ENCODE measurements around the gene ZNF664. TPM values are rescaled to one million over a fixed set of nuclear protein-coding genes. Genes with fewer than 3 reads are reported as not detected.

ZNF664 gene
- total and polyA plus RNA-seq, 2 of the 8 experiments (the other 6 are each of a cell fraction or from before 2014, with no cell fraction given): 22.8 to 51.4 TPM

DNA sequence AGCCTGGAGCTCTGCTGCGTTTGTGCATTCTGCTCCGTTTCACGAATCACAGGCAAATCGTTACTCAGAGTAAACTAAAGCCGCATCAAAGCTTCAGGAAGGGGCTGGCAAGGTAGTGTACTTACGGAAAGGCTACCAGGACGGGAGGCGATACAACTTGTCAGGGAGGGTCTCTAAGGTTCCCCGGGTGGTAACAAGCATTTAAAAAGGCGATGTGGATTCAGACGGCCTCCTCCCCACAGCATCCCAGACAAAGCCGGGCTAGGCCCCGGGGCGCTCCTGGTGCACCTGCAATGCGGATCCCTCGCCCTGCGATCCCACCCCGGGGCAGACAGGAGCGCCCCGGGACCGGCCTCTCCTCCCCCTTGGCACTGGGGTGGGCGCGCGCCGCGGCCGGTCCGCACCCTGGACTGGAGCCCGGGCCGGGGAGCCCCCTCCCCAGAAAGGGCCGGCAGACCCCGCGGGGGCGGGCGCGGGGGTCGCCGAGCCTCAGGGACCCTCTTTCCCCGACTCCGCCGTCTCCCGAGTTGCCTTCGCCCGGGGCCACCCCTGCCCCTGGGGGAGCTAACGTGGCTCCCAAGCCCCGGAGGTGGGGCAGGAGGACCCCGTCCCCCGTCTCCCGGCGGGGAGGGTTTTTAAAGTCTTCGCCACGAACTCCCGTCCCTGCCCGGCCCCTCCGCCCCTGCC, 1.1 kb upstream of the ZNF664 start (continued):
- TF ChIP-seq TBP (IDR thresholded peaks at IDR 0.05; ENCODE audit: low read depth, low read length): no peak
- peak in 1 of 2 experiments; percentile 87; a peak in 2 of 4 replicates for TF ChIP-seq HDAC2 (IDR thresholded peaks at IDR 0.05; ENCODE audit: borderline replicate concordance in 1 of 2, low read depth in 2 of 2, low read length in 2 of 2)
- TF ChIP-seq TEAD4 (IDR thresholded peaks at IDR 0.05; ENCODE audit: low read depth, low read length): peak; percentile 31; the same call in 1 of the 2 replicates
- TF ChIP-seq EP300 (IDR thresholded peaks at IDR 0.05; ENCODE audit: borderline replicate concordance in 1 of 2, low read depth in 2 of 2, low read length in 2 of 2): peak in 1 of 2 experiments; percentile 83; a peak in 1 of 3 replicates
- TF ChIP-seq RXRA (IDR thresholded peaks at IDR 0.05; ENCODE audit: insufficient read depth, low read depth, low read length): peak; percentile 91; the same call in 1 of the 2 replicates
- no peak for TF ChIP-seq MAFK (IDR thresholded peaks at IDR 0.05; ENCODE audit: low read depth, low read length)
- no peak; a peak in 1 of 4 replicates for TF ChIP-seq RAD21 (IDR thresholded peaks at IDR 0.05 in 1 of 2, conservative IDR thresholded peaks at IDR 0.05 in 1 of 2; ENCODE audit: low read depth in 2 of 2, low read length in 2 of 2)
- 0 out of 4 replicates have a peak, but pooled peaks of 1 of the 2 experiments have one; percentile 71 for TF ChIP-seq SIN3A (conservative IDR thresholded peaks at IDR 0.05 in 1 of 2, IDR thresholded peaks at IDR 0.05 in 1 of 2; ENCODE audit: low read depth in 1 of 2, low read length in 2 of 2)
- peak; percentile 67 for TF ChIP-seq RNF2 (IDR thresholded peaks at IDR 0.05; ENCODE audit: borderline replicate concordance, low read depth, low read length, missing control alignments, poor library complexity, severe bottlenecking)
- TF ChIP-seq KDM1A (IDR thresholded peaks at IDR 0.05; ENCODE audit: borderline replicate concordance, low read length): peak; percentile 59; the same call in 1 of the 2 replicates
- TF ChIP-seq EGR1 (IDR thresholded peaks at IDR 0.05; ENCODE audit: borderline replicate concordance, low read depth, low read length): peak; percentile 77
- TF ChIP-seq SP1 (IDR thresholded peaks at IDR 0.05; ENCODE audit: low read depth, low read length): peak; percentile 78; the same call in 1 of the 2 replicates
- no peak for TF ChIP-seq BACH1 (IDR thresholded peaks at IDR 0.05; ENCODE audit: low read length)
- 0 out of 2 replicates have a peak, but pooled peaks have one; percentile 21 for TF ChIP-seq CREB1 (IDR thresholded peaks at IDR 0.05)
- TF ChIP-seq, protein P1, sequence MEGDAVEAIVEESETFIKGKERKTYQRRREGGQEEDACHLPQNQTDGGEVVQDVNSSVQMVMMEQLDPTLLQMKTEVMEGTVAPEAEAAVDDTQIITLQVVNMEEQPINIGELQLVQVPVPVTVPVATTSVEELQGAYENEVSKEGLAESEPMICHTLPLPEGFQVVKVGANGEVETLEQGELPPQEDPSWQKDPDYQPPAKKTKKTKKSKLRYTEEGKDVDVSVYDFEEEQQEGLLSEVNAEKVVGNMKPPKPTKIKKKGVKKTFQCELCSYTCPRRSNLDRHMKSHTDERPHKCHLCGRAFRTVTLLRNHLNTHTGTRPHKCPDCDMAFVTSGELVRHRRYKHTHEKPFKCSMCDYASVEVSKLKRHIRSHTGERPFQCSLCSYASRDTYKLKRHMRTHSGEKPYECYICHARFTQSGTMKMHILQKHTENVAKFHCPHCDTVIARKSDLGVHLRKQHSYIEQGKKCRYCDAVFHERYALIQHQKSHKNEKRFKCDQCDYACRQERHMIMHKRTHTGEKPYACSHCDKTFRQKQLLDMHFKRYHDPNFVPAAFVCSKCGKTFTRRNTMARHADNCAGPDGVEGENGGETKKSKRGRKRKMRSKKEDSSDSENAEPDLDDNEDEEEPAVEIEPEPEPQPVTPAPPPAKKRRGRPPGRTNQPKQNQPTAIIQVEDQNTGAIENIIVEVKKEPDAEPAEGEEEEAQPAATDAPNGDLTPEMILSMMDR (IDR thresholded peaks at IDR 0.05; ENCODE audit: control extremely low read depth in 1 of 3, insufficient read depth in 1 of 3, low read depth in 1 of 3, low read length in 3 of 3): no peak
- no peak for TF ChIP-seq KDM5A (IDR thresholded peaks at IDR 0.05; ENCODE audit: low read length)
- TF ChIP-seq SP4 (IDR thresholded peaks at IDR 0.05; ENCODE audit: low read length): no peak
- TF ChIP-seq, protein P2, sequence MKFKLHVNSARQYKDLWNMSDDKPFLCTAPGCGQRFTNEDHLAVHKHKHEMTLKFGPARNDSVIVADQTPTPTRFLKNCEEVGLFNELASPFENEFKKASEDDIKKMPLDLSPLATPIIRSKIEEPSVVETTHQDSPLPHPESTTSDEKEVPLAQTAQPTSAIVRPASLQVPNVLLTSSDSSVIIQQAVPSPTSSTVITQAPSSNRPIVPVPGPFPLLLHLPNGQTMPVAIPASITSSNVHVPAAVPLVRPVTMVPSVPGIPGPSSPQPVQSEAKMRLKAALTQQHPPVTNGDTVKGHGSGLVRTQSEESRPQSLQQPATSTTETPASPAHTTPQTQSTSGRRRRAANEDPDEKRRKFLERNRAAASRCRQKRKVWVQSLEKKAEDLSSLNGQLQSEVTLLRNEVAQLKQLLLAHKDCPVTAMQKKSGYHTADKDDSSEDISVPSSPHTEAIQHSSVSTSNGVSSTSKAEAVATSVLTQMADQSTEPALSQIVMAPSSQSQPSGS (IDR thresholded peaks at IDR 0.05; ENCODE audit: low read length): 0 out of 2 replicates have a peak, but pooled peaks have one; percentile 71
